ENCODE data around the gene CAMSAP1.

GRCh38 chr9:135772056-135772646, 135.2 kb downstream of the CAMSAP1 start:
- no peak for TF ChIP-seq ZNF311 (CRISPR knock-in tag; IDR thresholded peaks at IDR 0.05)
- TF ChIP-seq ZNF507 (tag; conservative IDR thresholded peaks at IDR 0.05) = no peak
- TF ChIP-seq CBX3 (IDR thresholded peaks at IDR 0.05; ENCODE audit: borderline replicate concordance in 1 of 2, low read length in 2 of 2) = no peak
- TF ChIP-seq HDAC8 (tag; IDR thresholded peaks at IDR 0.05) = no peak
- TF ChIP-seq HDGF (IDR thresholded peaks at IDR 0.05) = no peak
- TF ChIP-seq MAFK (IDR thresholded peaks at IDR 0.05; ENCODE audit: low read length) = no peak
- no peak for TF ChIP-seq ATF7 (IDR thresholded peaks at IDR 0.05)
- no peak for TF ChIP-seq SIX5 (IDR thresholded peaks at IDR 0.05; ENCODE audit: borderline replicate concordance in 1 of 2, insufficient read depth in 1 of 2, low read depth in 1 of 2, low read length in 2 of 2)
- TF ChIP-seq ZNF274 (IDR thresholded peaks at IDR 0.05; ENCODE audit: borderline replicate concordance, low read depth, low read length) = no peak
- no peak for TF ChIP-seq CTCF (IDR thresholded peaks at IDR 0.05 in 2 of 3, conservative IDR thresholded peaks at IDR 0.05 in 1 of 3; ENCODE audit: insufficient read depth in 2 of 3, low read depth in 1 of 3, low read length in 3 of 3)
